Prostate gland (tissue), 2 donors: ENCODE data around the gene PRKCSH. TPM values are rescaled to one million over a fixed set of nuclear protein-coding genes. Genes with fewer than 3 reads are reported as not detected.

Source experiments
- DNase-seq: peaks from one replicate; pipeline ENCODE4 v3.0.0-alpha.2; 2019; ENCODE audit warnings: low spot score
- H3K27ac ChIP-seq, 2 donors: fragments of 200-600 bp; sonication (generic); 2 replicates each; pipeline ENCODE4 v1.5.1; 2017 to 2019
- H3K27me3 ChIP-seq: fragments of 200-600 bp; sonication (generic); replicated peaks from 2 replicates; pipeline ENCODE4 v1.5.1; 2019; ENCODE audit not compliant: insufficient read depth
- H3K36me3 ChIP-seq, 2 donors: fragments of 200-600 bp; sonication (generic); 1 replicate in 1 of 2; 2 replicates in 1 of 2; pipeline versions ENCODE4 v1.5.1 to v1.8.1; 2017 to 2019
- H3K4me1 ChIP-seq: fragments of 200-600 bp; sonication (generic); replicated peaks from 2 replicates; pipeline ENCODE4 v1.5.1; 2019
- H3K4me3 ChIP-seq, 2 donors: fragments of 200-600 bp; sonication (generic); 2 replicates each; pipeline ENCODE4 v1.5.1; 2017 to 2019
- H3K9me3 ChIP-seq: fragments of 200-600 bp; sonication (generic); 2 replicates; pipeline ENCODE4 v1.5.1; 2017
- CTCF ChIP-seq, 4 experiments: fragments of 200-600 bp in 2 of 4; fragments of 450-650 bp in 2 of 4; sonication (generic) in 2 of 4; IDR thresholded peaks; 1 replicate in 3 of 4; 2 replicates in 1 of 4; pipeline ENCODE4 v1.5.1; 2016 to 2019; ENCODE audit warnings: antibody characterized with exemption in 4 of 4, mild to moderate bottlenecking in 2 of 4, moderate library complexity in 2 of 4
- POLR2A ChIP-seq: fragments of 450-650 bp; IDR thresholded peaks from one replicate; pipeline ENCODE4 v1.6.1; 2016; ENCODE audit warnings: antibody characterized with exemption, mild to moderate bottlenecking
- POLR2AphosphoS5 ChIP-seq: sonication (generic); formaldehyde crosslinking; IDR thresholded peaks from one replicate; pipeline ENCODE4 v1.6.1; 2017; ENCODE audit warnings: antibody characterized with exemption
- WGBS: methylation state at CpG from one replicate; pipeline ENCODE4 v1.1.5; 2018; 5-methylcytosine and 5-hydroxymethylcytosine counted together
- intact Hi-C: fragments of 100-400 bp; cut with DNase I; formaldehyde crosslinking; loops from one replicate; pipeline ENCODE4 v1.14.2; 2022
- total RNA-seq, 2 donors: library from RNA; depleted of rRNA; stranded (reverse); fragments of >200 nt; gene quantifications; one replicate each; pipeline ENCODE4 v1.1.0, GENCODE V29; 2016

The PRKCSH gene
- total RNA-seq, 2 donors from 2014 or later, result 229 to 238 TPM

DNA sequence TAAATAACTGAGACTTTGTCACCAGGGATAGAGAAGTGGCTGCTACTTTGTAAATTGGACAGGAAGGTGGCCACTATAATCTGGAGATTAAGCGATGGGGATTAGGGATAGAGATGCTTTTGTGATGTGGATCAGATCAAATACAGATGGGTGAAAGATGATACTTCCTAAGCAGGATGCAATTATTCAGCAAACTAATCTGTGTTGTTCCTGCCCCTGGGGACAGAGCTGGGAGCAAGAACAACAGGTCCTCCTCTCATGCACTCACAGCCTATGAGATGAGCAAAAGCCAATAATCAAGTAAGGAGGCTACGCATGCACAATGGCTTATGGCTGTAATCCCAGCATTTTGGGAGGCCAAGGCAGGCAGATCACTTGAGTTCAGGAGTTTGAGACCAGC, 20.9 kb upstream of the PRKCSH start:
- no peak overlapping the region for H3K4me3 ChIP-seq
- WGBS, result 83% methylated on average over 2 of the region's 2 CpGs
- DNase-seq, result no peak
- H3K4me1 ChIP-seq, result no peaks in the 10 kb centered on the region
- H3K9me3 ChIP-seq, result no peaks in the 10 kb centered on the region
- H3K27ac ChIP-seq, result no peak overlapping the region
- no peaks in the 10 kb centered on the region for H3K36me3 ChIP-seq
- H3K27me3 ChIP-seq, result no peaks in the 10 kb centered on the region
- TF ChIP-seq POLR2A, result no peak
- no peak for TF ChIP-seq POLR2AphosphoS5
- TF ChIP-seq CTCF (IDR thresholded peaks at IDR 0.05), result no peak
- intact Hi-C loops, result no loop called here

- Histone ChIP-seq H3K36me3 (no peaks in the 10 kb centered on the region), H3K4me1 (no peaks in the 10 kb centered on the region), H3K9me3 (no peaks in the 10 kb centered on the region), H3K27me3 (no peaks in the 10 kb centered on the region), H3K27ac (no peak overlapping the region), H3K4me3 (no peak overlapping the region)
- intact Hi-C loops, result no loop called here
- no peak for DNase-seq
- 93% methylated on average over 17 of the region's 17 CpGs for WGBS
- TF ChIP-seq POLR2AphosphoS5 (no peak), POLR2A (no peak), CTCF (IDR thresholded peaks at IDR 0.05) (no peak)
Measured at GRCh38 chr19:11416346-11417052, 18.9 kb upstream of the PRKCSH start.

DNA sequence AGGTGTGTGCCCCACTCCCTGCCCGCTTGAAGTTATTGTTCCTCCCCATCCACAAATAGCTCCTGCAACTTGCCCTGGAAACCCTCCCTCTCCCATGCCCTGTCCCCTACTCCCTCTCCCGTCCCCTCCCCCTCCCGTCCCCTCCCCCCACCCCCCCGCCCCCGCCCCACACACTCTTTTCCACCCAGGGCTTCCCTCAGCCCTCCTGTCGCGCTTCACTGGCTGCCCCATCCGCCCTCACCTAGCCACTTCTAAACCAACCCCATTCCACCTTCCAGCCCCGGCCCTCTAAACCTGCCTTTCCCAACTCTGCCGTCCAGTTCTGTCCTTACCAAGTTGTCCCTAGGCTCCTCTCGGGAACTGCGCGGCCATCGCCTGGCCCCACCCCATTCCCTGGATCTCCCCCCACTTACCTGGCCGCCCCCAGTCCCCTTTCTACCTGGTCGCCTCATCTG, 17.3 kb upstream of the PRKCSH start:
- TF ChIP-seq CTCF (IDR thresholded peaks at IDR 0.05), result no peak
- TF ChIP-seq POLR2AphosphoS5, result no peak
- TF ChIP-seq POLR2A, result no peak
- Histone ChIP-seq H3K9me3 (no peaks in the 10 kb centered on the region), H3K27ac (no peak overlapping the region), H3K4me3 (peak overlapping the region; percentile 21 to 30), H3K36me3 (no peaks in the 10 kb centered on the region), H3K4me1 (no peaks in the 10 kb centered on the region), H3K27me3 (no peaks in the 10 kb centered on the region)
- 5% methylated on average over 16 of the region's 16 CpGs for WGBS
- no peak for DNase-seq
- intact Hi-C loops, result no loop called here

DNA sequence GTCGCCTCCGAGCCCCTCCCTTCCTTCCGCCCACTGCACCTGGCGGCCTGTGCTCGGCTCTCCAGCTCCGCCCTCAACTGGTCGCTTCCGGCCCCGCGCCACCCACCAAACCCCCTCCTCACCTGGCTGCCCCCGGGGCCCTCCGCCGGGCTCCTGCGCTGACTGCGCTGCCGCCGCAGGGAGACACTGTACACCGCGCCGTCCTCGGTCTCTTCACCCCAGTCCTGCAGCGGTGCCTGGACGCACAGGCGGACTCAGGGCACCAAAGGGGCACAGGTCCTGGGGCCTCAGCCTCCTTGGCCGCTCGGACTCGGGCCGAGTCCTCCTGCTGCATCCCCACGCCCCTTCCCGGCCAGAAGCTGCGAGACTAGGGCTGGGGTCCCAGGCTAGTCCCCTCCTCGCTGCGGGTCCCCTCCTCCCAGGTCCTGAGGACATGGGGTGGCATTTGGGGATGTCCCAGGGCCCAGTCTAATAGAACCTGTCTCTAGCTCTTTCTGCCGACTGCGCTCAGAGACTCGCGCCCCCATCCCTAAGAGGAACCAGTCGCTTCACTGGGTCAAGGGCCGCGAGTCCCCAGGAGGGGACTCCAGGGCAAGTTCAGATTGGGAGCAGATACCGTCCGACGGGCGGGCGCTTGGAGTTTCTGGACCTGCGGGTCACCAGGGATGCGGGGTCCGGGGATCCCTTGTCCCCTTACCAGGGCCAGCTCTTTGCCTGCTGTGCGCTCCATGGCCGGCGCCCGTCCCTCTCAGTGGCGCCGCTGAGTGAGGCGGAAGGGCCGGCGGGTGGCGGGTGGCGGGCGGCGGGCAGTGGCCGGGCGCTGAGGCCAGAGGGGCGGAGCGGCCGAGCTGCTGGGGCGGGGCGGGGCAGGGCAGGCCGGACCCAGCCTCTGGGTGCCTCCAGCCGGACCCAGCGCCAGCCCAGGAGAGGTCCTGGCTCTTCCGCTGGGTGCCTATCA, 16.6 kb upstream of the PRKCSH start, which contains the start of gene RGL3:
TSS of gene RGL3 (minus strand) at position 766 of the 958 bp plus-strand sequence. CDS start at position 730, 36 bp downstream.
- intact Hi-C loops, result no loop called here
- H3K27ac ChIP-seq, result no peak within 1 kb of the TSS
- TF ChIP-seq POLR2A (peak; percentile 11), CTCF (IDR thresholded peaks at IDR 0.05) (no peak), POLR2AphosphoS5 (no peak)
- no peaks in the 10 kb centered on the region for H3K27me3 ChIP-seq
- DNase-seq, result peak; percentile 17
- H3K4me1 ChIP-seq, result no peaks in the 10 kb centered on the region
- no peaks in the 10 kb centered on the region for H3K9me3 ChIP-seq
- no peaks in the 10 kb centered on the region for H3K36me3 ChIP-seq
- 10% methylated on average over 52 of the region's 72 CpGs for WGBS
- H3K4me3 ChIP-seq, result peak within 1 kb of the TSS; percentile 21 to 30
